Body of pancreas (tissue), 4 donors: ENCODE data around the gene TNFRSF9. TPM values are rescaled to one million over a fixed set of nuclear protein-coding genes. Genes with fewer than 3 reads are reported as not detected.
A peak's percentile ranks its signal among the peaks of the same experiment; 100 is the strongest.
"Not testable (repeated sequence)": the region's sequence is repeated elsewhere in the genome, so short reads cannot be mapped to it uniquely, and the experiment has no call there.

Experiments used
- ATAC-seq: fragments of 150-250 bp; one replicate; pipeline ENCODE4 v1.9.1; 2016
- DNase-seq, 4 donors: peaks; one replicate each; pipeline ENCODE4 v3.0.0-alpha.2; 2019
- H3K27ac ChIP-seq, 4 donors: fragments of 200-600 bp; sonication (generic); 1 replicate in 3 of 4; 2 replicates in 1 of 4; pipeline versions ENCODE4 v1.5.1 to v1.6.1; 2016 to 2019; ENCODE audit warnings: mild to moderate bottlenecking in 1 of 4, mixed read lengths in 1 of 4, moderate library complexity in 1 of 4
- H3K27me3 ChIP-seq, 2 donors: fragments of 200-600 bp; sonication (generic); one replicate each; pipeline ENCODE4 v1.6.0; 2016; ENCODE audit warnings: mild to moderate bottlenecking in 1 of 2
- H3K36me3 ChIP-seq, 2 donors: fragments of 200-600 bp; sonication (generic); replicated peaks in 1 of 2; 2 replicates each; pipeline ENCODE4 v1.5.1; 2016; ENCODE audit warnings: low read depth in 2 of 2; ENCODE audit not compliant: insufficient read depth in 1 of 2
- H3K4me1 ChIP-seq: fragments of 200-600 bp; sonication (generic); one replicate; pipeline ENCODE4 v1.6.0; 2016
- H3K4me3 ChIP-seq, 2 donors: fragments of 200-600 bp; sonication (generic); 1 replicate in 1 of 2; 2 replicates in 1 of 2; pipeline ENCODE4 v1.5.1; 2016 to 2019
- H3K9me3 ChIP-seq, 3 donors: fragments of 200-600 bp; sonication (generic); 1 replicate in 2 of 3; 2 replicates in 1 of 3; pipeline ENCODE4 v1.5.1; 2016
- POLR2A ChIP-seq, 3 donors: fragments of 450-650 bp; IDR thresholded peaks; one replicate each; pipeline ENCODE4 v1.6.1; 2016; ENCODE audit warnings: antibody characterized with exemption in 3 of 3, mild to moderate bottlenecking in 2 of 3
- WGBS, 2 donors: methylation state at CpG; one replicate each; pipeline ENCODE4 v1.1.5; 2017; 5-methylcytosine and 5-hydroxymethylcytosine counted together
- intact Hi-C: fragments of 100-400 bp; cut with DNase I; formaldehyde crosslinking; loops from one replicate; pipeline ENCODE4 v1.15.1; 2023
- total RNA-seq, 2 donors: library from RNA; depleted of rRNA; stranded (reverse); fragments of >200 nt; gene quantifications; one replicate each; pipeline ENCODE4 v1.1.0, GENCODE V29; 2016
- TF ChIP-seq, protein P1 (sequence below), 7 experiments: fragments of 450-650 bp in 4 of 7; fragments of 200-600 bp in 3 of 7; sonication (generic) in 3 of 7; IDR thresholded peaks; one replicate each; pipeline ENCODE4 v1.5.1; 2016 to 2019; ENCODE audit warnings: antibody characterized with exemption in 7 of 7

TNFRSF9 gene
- total RNA-seq, 2 donors from 2014 or later = under 0.01 TPM; not detected in 1

DNA sequence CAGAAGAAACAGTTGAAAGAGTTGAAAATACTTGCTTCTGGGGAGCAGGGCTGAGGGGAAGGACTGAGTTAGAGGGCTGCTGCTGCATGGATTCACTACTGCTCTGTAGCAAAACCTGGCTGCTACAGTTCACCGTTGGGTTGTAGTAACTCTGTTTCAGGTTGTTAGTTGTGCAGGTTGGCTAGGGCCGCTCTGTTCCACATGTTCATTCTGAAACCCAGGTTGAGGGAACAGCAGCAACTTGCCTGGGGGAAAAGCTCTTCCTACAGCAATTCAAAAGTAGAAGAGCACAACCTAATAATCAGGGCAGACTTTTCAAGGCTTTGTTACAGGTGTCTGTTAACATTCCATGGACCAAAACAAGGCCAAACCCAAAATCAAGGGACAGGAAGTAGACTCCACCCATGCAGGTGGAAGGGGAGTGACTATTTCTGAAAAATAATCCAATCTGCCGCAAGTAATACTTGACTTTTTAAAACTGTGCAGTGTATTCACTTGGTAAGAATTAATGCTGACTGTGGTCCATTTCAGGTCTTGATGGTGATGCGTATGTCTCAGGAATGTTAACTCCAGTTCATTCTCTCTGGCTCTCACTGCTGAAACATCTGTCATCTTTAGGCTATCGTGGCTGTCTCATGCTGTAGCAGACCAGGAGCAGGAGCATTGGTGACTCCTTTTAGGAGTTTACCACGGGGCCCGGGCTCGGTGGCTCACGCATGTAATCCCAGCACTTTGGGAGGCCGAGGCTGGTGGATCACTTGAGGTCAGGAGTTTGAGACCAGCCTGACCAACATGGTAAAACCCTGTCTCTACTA is 15.8 kb upstream of the TNFRSF9 start:
- Histone ChIP-seq H3K9me3 (no peaks in the 10 kb centered on the region), H3K27ac (no peak overlapping the region), H3K27me3 (no peaks in the 10 kb centered on the region), H3K4me1 (peaks cover 17% of the 10 kb centered on the region), H3K4me3 (no peak overlapping the region), H3K36me3 (no peaks in the 10 kb centered on the region)
- no peak for DNase-seq
- TF ChIP-seq, protein P1, sequence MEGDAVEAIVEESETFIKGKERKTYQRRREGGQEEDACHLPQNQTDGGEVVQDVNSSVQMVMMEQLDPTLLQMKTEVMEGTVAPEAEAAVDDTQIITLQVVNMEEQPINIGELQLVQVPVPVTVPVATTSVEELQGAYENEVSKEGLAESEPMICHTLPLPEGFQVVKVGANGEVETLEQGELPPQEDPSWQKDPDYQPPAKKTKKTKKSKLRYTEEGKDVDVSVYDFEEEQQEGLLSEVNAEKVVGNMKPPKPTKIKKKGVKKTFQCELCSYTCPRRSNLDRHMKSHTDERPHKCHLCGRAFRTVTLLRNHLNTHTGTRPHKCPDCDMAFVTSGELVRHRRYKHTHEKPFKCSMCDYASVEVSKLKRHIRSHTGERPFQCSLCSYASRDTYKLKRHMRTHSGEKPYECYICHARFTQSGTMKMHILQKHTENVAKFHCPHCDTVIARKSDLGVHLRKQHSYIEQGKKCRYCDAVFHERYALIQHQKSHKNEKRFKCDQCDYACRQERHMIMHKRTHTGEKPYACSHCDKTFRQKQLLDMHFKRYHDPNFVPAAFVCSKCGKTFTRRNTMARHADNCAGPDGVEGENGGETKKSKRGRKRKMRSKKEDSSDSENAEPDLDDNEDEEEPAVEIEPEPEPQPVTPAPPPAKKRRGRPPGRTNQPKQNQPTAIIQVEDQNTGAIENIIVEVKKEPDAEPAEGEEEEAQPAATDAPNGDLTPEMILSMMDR (IDR thresholded peaks at IDR 0.05) = no peak
- TF ChIP-seq POLR2A (IDR thresholded peaks at IDR 0.05) = no peak
- intact Hi-C loops = no loop called here
- WGBS, 2 donors = 86 to 90% methylated on average over 10 of the region's 10 CpGs
- ATAC-seq = no peak

DNA sequence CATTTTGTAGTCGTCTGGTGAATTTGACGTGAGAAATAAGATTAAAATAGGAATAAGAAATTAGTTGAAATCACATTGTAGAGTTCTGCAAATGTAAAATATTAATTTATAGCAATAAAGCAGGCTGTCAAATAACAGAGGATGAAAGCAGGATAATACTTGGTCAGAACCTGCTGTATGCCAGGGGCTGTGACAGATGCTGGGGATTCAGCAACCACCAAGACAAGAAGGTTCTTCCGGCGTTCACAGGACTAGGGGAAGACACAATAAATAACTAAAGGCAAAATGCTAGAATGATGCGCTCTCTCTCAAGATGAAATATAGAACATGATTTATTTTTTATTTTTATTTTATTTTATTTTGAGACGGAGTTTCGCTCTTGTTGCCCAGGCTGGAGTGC is 14.0 kb upstream of the TNFRSF9 start:
- Histone ChIP-seq H3K27me3 (no peaks in the 10 kb centered on the region), H3K9me3 (no peaks in the 10 kb centered on the region), H3K4me3 (peak overlapping the region; percentile 10 to 34), H3K36me3 (no peaks in the 10 kb centered on the region), H3K4me1 (peaks cover 9% of the 10 kb centered on the region), H3K27ac (peak overlapping the region in 3 of 4 donors; percentile 77 to 94 (median 94))
- ATAC-seq = no peak
- DNase-seq = no peak
- intact Hi-C loops = no loop called here
- TF ChIP-seq POLR2A (IDR thresholded peaks at IDR 0.05) = no peak
- TF ChIP-seq, protein P1 (IDR thresholded peaks at IDR 0.05) = no peak
- 60 to 62% methylated on average over 7 of the region's 7 CpGs for WGBS, 2 donors

DNA sequence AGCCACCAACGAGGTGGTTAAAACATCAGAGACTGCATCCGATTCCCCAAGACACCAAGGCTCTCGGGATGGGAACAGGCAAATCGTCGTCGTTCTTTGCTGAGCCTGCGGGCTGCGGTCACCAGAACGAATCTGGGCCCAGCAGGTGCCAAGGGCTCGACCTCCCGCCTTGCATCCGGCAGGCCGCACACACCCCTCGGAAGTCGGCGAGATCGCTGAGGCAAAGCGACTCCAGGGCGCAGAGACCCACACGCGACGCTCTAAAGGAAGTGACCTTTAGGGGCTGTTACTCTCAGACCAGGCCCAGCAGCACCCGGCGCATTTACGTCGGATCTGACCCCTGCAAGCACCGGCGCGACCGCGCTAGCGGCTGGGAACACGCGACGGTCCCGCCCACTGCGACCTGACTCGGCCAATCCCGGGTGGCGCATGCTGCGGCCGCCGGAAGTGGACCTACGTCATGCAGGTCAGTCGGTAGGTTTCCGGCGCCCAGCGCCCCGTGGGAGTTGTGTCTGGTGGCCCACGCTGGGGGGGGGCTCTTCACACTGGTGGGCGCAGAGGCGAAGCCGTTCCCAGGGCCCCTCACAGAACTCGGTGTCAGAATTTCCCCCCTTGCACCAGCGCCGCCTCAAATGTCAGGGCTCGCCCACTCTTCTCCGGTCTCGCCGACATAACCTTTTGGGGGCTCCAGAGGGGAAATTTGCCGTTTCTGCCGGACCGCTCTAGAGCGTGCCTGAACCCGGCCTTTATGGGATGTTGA is 13.4 kb upstream of the TNFRSF9 start:
- peak; percentile 74 to 89 (median 87) for TF ChIP-seq POLR2A (IDR thresholded peaks at IDR 0.05)
- TF ChIP-seq, protein P1 (IDR thresholded peaks at IDR 0.05) = peak in 2 of 7 experiments; percentile 7 to 11
- H3K36me3 ChIP-seq = no peaks in the 10 kb centered on the region
- H3K9me3 ChIP-seq = no peaks in the 10 kb centered on the region
- no peaks in the 10 kb centered on the region for H3K27me3 ChIP-seq
- ATAC-seq = peak; percentile 100
- peaks cover 9% of the 10 kb centered on the region for H3K4me1 ChIP-seq
- intact Hi-C loops = no loop called here
- peak overlapping the region; percentile 10 to 34 for H3K4me3 ChIP-seq
- WGBS, 2 donors = 2 to 5% methylated on average over 27 to 65 of the region's 65 CpGs
- H3K27ac ChIP-seq = peak overlapping the region; percentile 77 to 94 (median 89)
- DNase-seq = peak; percentile 95 to 97 (median 96)

DNA sequence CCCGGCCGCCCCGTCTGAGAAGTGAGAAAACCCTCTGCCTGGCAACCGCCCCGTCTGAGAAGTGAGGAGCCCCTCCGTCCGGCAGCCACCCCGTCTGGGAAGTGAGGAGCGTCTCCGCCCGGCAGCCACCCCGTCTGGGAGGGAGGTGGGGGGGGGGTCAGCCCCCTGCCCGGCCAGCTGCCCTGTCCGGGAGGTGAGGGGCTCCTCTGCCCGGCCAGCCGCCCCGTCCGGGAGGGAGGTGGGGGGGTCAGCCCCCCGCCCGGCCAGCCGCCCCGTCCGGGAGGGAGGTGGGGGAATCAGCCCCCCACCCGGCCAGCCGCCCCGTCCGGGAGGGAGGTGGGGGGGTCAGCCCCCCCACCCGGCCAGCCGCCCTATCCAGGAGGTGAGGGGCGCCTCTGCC is 12.2 kb upstream of the TNFRSF9 start:
- H3K4me1 ChIP-seq, intact Hi-C loops, H3K9me3 ChIP-seq, H3K36me3 ChIP-seq, DNase-seq, H3K4me3 ChIP-seq, ATAC-seq, H3K27ac ChIP-seq, H3K27me3 ChIP-seq: not testable (repeated sequence)
- WGBS, 2 donors = no CpG with 5 or more reads among the region's 30 CpGs

DNA sequence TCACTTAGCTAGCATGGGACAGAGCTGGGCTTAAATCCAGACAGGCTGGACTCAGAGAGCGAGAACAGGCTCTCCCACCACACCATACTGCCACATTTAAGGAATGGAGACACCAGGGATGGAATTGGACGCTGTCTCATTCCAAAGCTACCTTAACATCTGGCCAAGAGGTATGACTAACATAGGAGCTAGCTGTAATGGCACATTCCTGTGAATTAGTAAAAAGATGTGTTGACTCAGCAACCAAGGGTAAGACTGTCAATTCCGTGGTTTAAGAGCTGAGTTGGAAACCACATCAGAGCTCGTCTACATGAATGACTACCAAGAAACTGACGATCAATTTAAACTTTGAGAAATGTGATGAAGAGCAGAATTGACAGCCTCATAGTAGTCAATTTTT is 8.3 kb upstream of the TNFRSF9 start:
- ATAC-seq (no peak), DNase-seq (no peak)
- H3K9me3 ChIP-seq = no peaks in the 10 kb centered on the region
- H3K4me1 ChIP-seq = peaks cover 7% of the 10 kb centered on the region
- no peak overlapping the region for H3K4me3 ChIP-seq
- intact Hi-C loops = no loop called here
- H3K27me3 ChIP-seq = no peaks in the 10 kb centered on the region
- H3K36me3 ChIP-seq = no peaks in the 10 kb centered on the region
- no peak for TF ChIP-seq POLR2A (IDR thresholded peaks at IDR 0.05)
- TF ChIP-seq, protein P1 (IDR thresholded peaks at IDR 0.05) = no peak
- WGBS, 2 donors = 58 to 75% methylated on average over 5 of the region's 5 CpGs
- H3K27ac ChIP-seq = no peak overlapping the region
